NCI-H1048 (cell line): ENCODE measurements around the gene CCDC201.
"Not testable (repeated sequence)": the region's sequence is repeated elsewhere in the genome, so short reads cannot be mapped to it uniquely, and the experiment has no call there.

ENCODE experiments used
- DNase-seq: peaks from one replicate; lab custom pipeline; 2025; lab: John Stamatoyannopoulos, UW

Gene CCDC201

GRCh38 chr7:45817016-45817415, 55.9 kb downstream of the CCDC201 start:
- not testable (repeated sequence) for DNase-seq

- DNase-seq: not testable (repeated sequence)
Observed at GRCh38 chr7:45814216-45815118, 58.4 kb downstream of the CCDC201 start.

GRCh38 chr7:45813771-45814170, 59.1 kb downstream of the CCDC201 start:
- not testable (repeated sequence) for DNase-seq

GRCh38 chr7:45812946-45813345, 59.9 kb downstream of the CCDC201 start:
- DNase-seq: no peak

- DNase-seq: not testable (repeated sequence)
Observed at GRCh38 chr7:45811652-45812234, 61.1 kb downstream of the CCDC201 start.

GRCh38 chr7:45810451-45811005, 62.4 kb downstream of the CCDC201 start:
- not testable (repeated sequence) for DNase-seq
